A549 (cell line): Measurements from ENCODE around the gene UNC13B. TPM values are rescaled to one million over a fixed set of nuclear protein-coding genes. Genes with fewer than 3 reads are reported as not detected.

Source experiments
- ATAC-seq, 2 experiments: fragments of 200-7000 bp in 1 of 2; fragments of >200 bp in 1 of 2; cut with Nextera tagmentation in 1 of 2; cut with Tn5 transposase in 1 of 2; 3 replicates each; pipeline versions ENCODE4 v1.8.0 to v1.9.1; 2018 to 2020; ENCODE audit warnings: mild to moderate bottlenecking in 1 of 2, moderate library complexity in 1 of 2
- CTCF ChIA-PET: fragments of 300-600 bp; sonication (Branson Sonifier 250); formaldehyde crosslinking; extraction: SDS; loops from one replicate; lab custom pipeline; 2021; ENCODE audit warnings: antibody characterized with exemption, inconsistent platforms; lab: Yijun Ruan, JAX
- POLR2A ChIA-PET: fragments of 350-600 bp; formaldehyde crosslinking; extraction: SDS; loops from one replicate; lab custom pipeline; 2021; ENCODE audit warnings: antibody characterized with exemption, inconsistent platforms; lab: Yijun Ruan, JAX
- DNase-seq, 2 experiments: peaks; one replicate each; pipeline versions ENCODE4 v3.0.0 to v3.0.0-alpha.2; 2011 to 2016; ENCODE audit warnings: low read depth in 1 of 2, low spot score in 1 of 2
- FAIRE-seq: peaks from 2 replicates; lab custom pipeline; 2011; peaks lifted over from hg19 to GRCh38; lab: Jason Lieb, UNC
- H3K27ac ChIP-seq, 2 experiments: fragments of >200 bp; sonication (Bioruptor Twin); formaldehyde crosslinking; 3 replicates each; pipeline ENCODE4 v1.5.1; 2016 to 2017
- H3K4me1 ChIP-seq: fragments of >200 bp; sonication (Bioruptor Twin); formaldehyde crosslinking; 3 replicates; pipeline ENCODE4 v1.6.1; 2016
- H3K4me2 ChIP-seq: fragments of >200 bp; sonication (Bioruptor Twin); formaldehyde crosslinking; 3 replicates; pipeline ENCODE4 v1.6.1; 2016
- H3K4me3 ChIP-seq: fragments of >200 bp; sonication (Bioruptor Twin); formaldehyde crosslinking; 3 replicates; pipeline ENCODE4 v1.5.1; 2016
- H3K9me3 ChIP-seq: fragments of >200 bp; sonication (Bioruptor Twin); formaldehyde crosslinking; 3 replicates; pipeline ENCODE4 v1.6.1; 2016
- CBX2 ChIP-seq: fragments of 200-600 bp; sonication (generic); IDR thresholded peaks from 2 replicates; pipeline ENCODE4 v1.6.1; 2016; ENCODE audit warnings: low read depth, mild to moderate bottlenecking, borderline replicate concordance
- CBX8 ChIP-seq: fragments of 200-600 bp; sonication (generic); IDR thresholded peaks from 2 replicates; pipeline ENCODE4 v1.6.1; 2016
- CEBPB ChIP-seq, 2 experiments: fragments of >200 bp in 1 of 2; sonication (Bioruptor Twin) in 1 of 2; formaldehyde crosslinking in 1 of 2; IDR thresholded peaks; 2 replicates each; pipeline ENCODE4 v1.6.1; 2012 to 2016
- CHD4 ChIP-seq: fragments of 200-600 bp; sonication (generic); IDR thresholded peaks from 2 replicates; pipeline ENCODE4 v1.6.1; 2016; ENCODE audit warnings: antibody characterized with exemption, mild to moderate bottlenecking, borderline replicate concordance
- E2F6 ChIP-seq: IDR thresholded peaks from 2 replicates; pipeline ENCODE4 v1.6.1; 2012; ENCODE audit warnings: low read depth, borderline replicate concordance
- ELK1 ChIP-seq: fragments of 150-350 bp; IDR thresholded peaks from 2 replicates; pipeline ENCODE4 v1.6.1; 2014; ENCODE audit warnings: low read depth, mild to moderate bottlenecking, low read length
- EP300 ChIP-seq, 2 experiments: fragments of >200 bp; sonication (Bioruptor Twin); formaldehyde crosslinking; IDR thresholded peaks; 2 replicates in 1 of 2; 3 replicates in 1 of 2; pipeline ENCODE4 v1.6.1; 2016 to 2017
- FOSB ChIP-seq: fragments of 250-450 bp; sonication (Bioruptor Pico); IDR thresholded peaks from 2 replicates; pipeline ENCODE4 v1.5.0; 2020; ENCODE audit warnings: mild to moderate bottlenecking, moderate library complexity
- HEYL ChIP-seq: fragments of 250-450 bp; sonication (Bioruptor Pico); IDR thresholded peaks from 2 replicates; pipeline ENCODE4 v1.8.0; 2021; ENCODE audit warnings: mild to moderate bottlenecking, moderate library complexity
- HOXA7 ChIP-seq: fragments of 250-450 bp; sonication (Bioruptor Pico); IDR thresholded peaks from 2 replicates; pipeline ENCODE4 v1.5.0; 2020; ENCODE audit warnings: mild to moderate bottlenecking, moderate library complexity
- HOXB13 ChIP-seq: fragments of 250-450 bp; sonication (Bioruptor Pico); IDR thresholded peaks from 2 replicates; pipeline ENCODE4 v1.5.0; 2020; ENCODE audit warnings: low read depth, mild to moderate bottlenecking, moderate library complexity
- JUNB ChIP-seq: fragments of >200 bp; sonication (Bioruptor Twin); formaldehyde crosslinking; IDR thresholded peaks from 2 replicates; pipeline ENCODE4 v1.6.1; 2016
- MAFK ChIP-seq: fragments of 450-650 bp; IDR thresholded peaks from 2 replicates; pipeline ENCODE4 v1.6.1; 2014; ENCODE audit not compliant: partially characterized antibody
- MAZ ChIP-seq: fragments of 150-350 bp; IDR thresholded peaks from 2 replicates; pipeline ENCODE4 v1.6.1; 2014; ENCODE audit warnings: antibody characterized with exemption, low read depth, low read length, borderline replicate concordance
- MYC ChIP-seq: IDR thresholded peaks from 2 replicates; pipeline ENCODE4 v1.6.1; 2012; ENCODE audit warnings: mild to moderate bottlenecking, inconsistent platforms, low read length, improper control_type of control experiment, borderline replicate concordance
- NFE2L2 ChIP-seq: fragments of 150-350 bp; conservative IDR thresholded peaks from 2 replicates; pipeline ENCODE4 v1.6.1; 2014; ENCODE audit warnings: low read length
- NR3C1 ChIP-seq: fragments of >200 bp; sonication (Bioruptor Twin); formaldehyde crosslinking; IDR thresholded peaks from 3 replicates; pipeline ENCODE4 v1.6.1; 2017
- POLR2A ChIP-seq: IDR thresholded peaks from 2 replicates; pipeline ENCODE4 v1.6.1; 2012; ENCODE audit warnings: mild to moderate bottlenecking, low read length
- POLR2AphosphoS2 ChIP-seq: conservative IDR thresholded peaks from 2 replicates; pipeline ENCODE4 v1.6.1; 2012; ENCODE audit warnings: low read length, improper control_type of control experiment, inconsistent platforms
- RCOR1 ChIP-seq: fragments of 150-350 bp; IDR thresholded peaks from 2 replicates; pipeline ENCODE4 v1.6.1; 2014; ENCODE audit warnings: antibody characterized with exemption, low read length, low read depth
- REST ChIP-seq: fragments of 200-600 bp; sonication (generic); IDR thresholded peaks from 2 replicates; pipeline ENCODE4 v1.6.1; 2016; ENCODE audit warnings: antibody characterized with exemption, mild to moderate bottlenecking, moderate library complexity
- ZC3H11A ChIP-seq: fragments of 450-650 bp; IDR thresholded peaks from 2 replicates; pipeline ENCODE4 v1.6.1; 2014; ENCODE audit warnings: antibody characterized with exemption, mild to moderate bottlenecking
- ZNF302 ChIP-seq: fragments of 250-450 bp; sonication (Bioruptor Pico); IDR thresholded peaks from 2 replicates; pipeline ENCODE4 v1.9.0; 2021; ENCODE audit warnings: inconsistent platforms, mild to moderate bottlenecking, moderate library complexity
- WGBS: methylation state at CpG from one replicate; pipeline ENCODE4 v1.1.6; 2017; ENCODE audit errors: missing lambda C conversion rate; 5-methylcytosine and 5-hydroxymethylcytosine counted together
- polyA plus RNA-seq, 4 experiments: library from polyadenylated mRNA; depleted of rRNA in 3 of 4; stranded (reverse); fragments of >200 nt; fragmentation: RNase III in 1 of 4; extraction: RNeasy Plus Mini Kit Qiagen cat#74134 plus additional on column Dnase treatment in 1 of 4; gene quantifications; 2 replicates in 3 of 4; 3 replicates in 1 of 4; pipeline ENCODE4 v1.2.3, GENCODE V29; 2011 to 2017
- TF ChIP-seq, protein P1 (sequence below): fragments of >200 bp; sonication (Bioruptor Twin); formaldehyde crosslinking; IDR thresholded peaks from 2 replicates; pipeline ENCODE4 v1.6.1; 2016

Gene UNC13B
- polyA plus RNA-seq, 2 of the 4 experiments (the other 2 are of a cell fraction): 9.9 to 17.8 TPM

DNA sequence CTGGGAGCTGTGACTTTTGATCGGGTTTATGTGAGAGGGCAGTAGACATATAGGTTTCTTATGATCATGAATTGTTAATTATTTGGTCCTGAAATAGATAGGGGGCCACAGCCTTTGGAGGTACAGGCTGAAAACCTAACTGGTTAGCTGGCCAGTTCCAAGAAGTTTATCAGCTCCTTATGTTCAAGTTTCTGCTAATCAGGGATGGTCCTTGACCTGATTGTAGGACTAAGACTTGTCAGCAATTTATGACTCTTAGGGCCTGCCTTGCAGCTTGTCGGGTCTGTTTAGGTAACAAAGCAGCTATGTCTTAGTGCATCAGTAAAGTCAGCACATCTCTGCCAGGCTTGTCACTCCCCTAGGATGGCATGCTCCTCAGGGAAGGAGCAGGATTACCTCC, 176.3 kb downstream of the UNC13B start:
- POLR2A ChIA-PET: no interaction called here
- H3K4me3 ChIP-seq: no peak overlapping the region
- no peak for FAIRE-seq
- no peak for DNase-seq
- TF ChIP-seq NFE2L2 (no peak), NR3C1 (no peak), EP300 (IDR thresholded peaks at IDR 0.05) (no peak), MYC (no peak), ZNF302 (CRISPR knock-in tag) (no peak), POLR2A (no peak), RCOR1 (no peak), HOXA7 (CRISPR knock-in tag) (no peak), CEBPB (IDR thresholded peaks at IDR 0.05) (no peak), HOXB13 (CRISPR knock-in tag) (no peak), MAFK (no peak), HEYL (CRISPR knock-in tag) (no peak), MAZ (no peak)
- TF ChIP-seq, all 56 proteins: peak for 0
- H3K27ac ChIP-seq: no peak overlapping the region
- H3K4me1 ChIP-seq: no peaks in the 10 kb centered on the region
- CTCF ChIA-PET: interaction anchor here (0.5 to 1.6 kb wide), 4 partner anchors 10 to 27 kb away, joined by 3 to 4 read pairs (median 4); no protein-coding TSS in a partner anchor
- no peak for ATAC-seq
- no peak overlapping the region for H3K4me2 ChIP-seq
- no peaks in the 10 kb centered on the region for H3K9me3 ChIP-seq
- WGBS: 78% methylated on average over 2 of the region's 2 CpGs

DNA sequence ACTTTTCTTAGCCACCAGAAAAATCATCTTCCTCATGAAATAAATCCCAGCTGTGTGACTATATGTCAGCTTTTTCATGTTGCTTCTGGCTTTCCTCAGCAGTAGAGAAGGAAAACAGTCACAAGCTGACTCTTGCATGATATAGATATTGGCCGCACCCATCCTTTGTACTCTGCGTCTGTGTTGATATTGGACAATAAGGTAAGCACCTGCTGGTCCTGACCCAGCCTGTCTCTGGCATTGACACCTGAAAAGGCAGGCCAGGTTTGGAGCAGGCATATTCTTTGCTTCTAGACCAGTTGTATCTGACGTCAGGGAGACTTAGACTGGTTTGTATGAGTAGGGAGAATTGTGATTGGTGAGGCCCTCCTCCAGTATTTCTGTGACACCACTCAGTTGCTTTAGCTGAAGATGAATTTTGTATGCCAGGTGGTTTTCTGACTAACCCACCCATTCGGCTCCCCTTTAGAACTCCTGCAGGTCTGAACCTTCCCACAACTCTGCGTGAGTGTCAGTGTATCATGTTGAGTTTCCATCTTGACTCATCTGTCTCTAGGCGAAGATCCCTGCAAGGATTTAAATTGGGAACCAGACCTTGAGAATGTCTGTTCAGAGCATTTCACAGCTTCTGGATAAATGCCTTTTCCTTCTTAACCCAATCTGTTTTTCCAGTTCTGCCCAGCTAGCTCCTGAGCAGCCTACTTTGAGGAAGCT, 176.9 kb downstream of the UNC13B start:
- ATAC-seq: no peak
- CTCF ChIA-PET: interaction anchor here (0.5 to 1.6 kb wide), 4 partner anchors 11 to 28 kb away, joined by 3 to 4 read pairs (median 4); no protein-coding TSS in a partner anchor

More for the DNA sequence above, 176.9 kb downstream of the UNC13B start:
- POLR2A ChIA-PET: no interaction called here
- TF ChIP-seq REST (no peak), ZC3H11A (no peak), FOSB (no peak), CHD4 (no peak), JUNB (no peak), MAFK (no peak), POLR2AphosphoS2 (no peak), ELK1 (no peak), CBX2 (no peak), CBX8 (no peak), E2F6 (no peak)
- TF ChIP-seq, protein P1, sequence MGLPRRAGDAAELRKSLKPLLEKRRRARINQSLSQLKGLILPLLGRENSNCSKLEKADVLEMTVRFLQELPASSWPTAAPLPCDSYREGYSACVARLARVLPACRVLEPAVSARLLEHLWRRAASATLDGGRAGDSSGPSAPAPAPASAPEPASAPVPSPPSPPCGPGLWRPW: no peak
- H3K4me1 ChIP-seq: no peaks in the 10 kb centered on the region
- 94% methylated on average over 6 of the region's 6 CpGs for WGBS
- H3K27ac ChIP-seq: no peak overlapping the region
- DNase-seq (no peak), FAIRE-seq (no peak)
- H3K4me2 ChIP-seq: no peak overlapping the region
- H3K4me3 ChIP-seq: no peak overlapping the region
- H3K9me3 ChIP-seq: no peaks in the 10 kb centered on the region
